GM03348 (cell line): ENCODE measurements around the gene RHBDL3.
A peak's percentile ranks its signal among the peaks of the same experiment; 100 is the strongest.
"Not testable (repeated sequence)": the region's sequence is repeated elsewhere in the genome, so short reads cannot be mapped to it uniquely, and the experiment has no call there.

Source experiments
- DNase-seq: peaks from one replicate; pipeline ENCODE4 v3.0.0; 2012; ENCODE audit warnings: low spot score

Gene RHBDL3

GRCh38 chr17:32265192-32265923 lies at the start of gene RHBDL3:
RHBDL3 (plus strand) TSS chr17:32265832; CDS start chr17:32266190, 358 bp downstream.
- DNase-seq: peak; percentile 70

GRCh38 chr17:32222621-32223020 lies 43.0 kb upstream of the RHBDL3 start:
- DNase-seq: no peak

GRCh38 chr17:32223703-32224102 lies 41.9 kb upstream of the RHBDL3 start:
- DNase-seq: no peak

GRCh38 chr17:32226886-32227285 lies 38.7 kb upstream of the RHBDL3 start:
- DNase-seq: no peak

- no peak for DNase-seq
Measured at GRCh38 chr17:32227910-32228309, 37.7 kb upstream of the RHBDL3 start.

- no peak for DNase-seq
Measured at GRCh38 chr17:32235588-32235987, 30.0 kb upstream of the RHBDL3 start.

GRCh38 chr17:32239456-32239855 lies 26.2 kb upstream of the RHBDL3 start:
- no peak for DNase-seq

- DNase-seq: no peak
Measured at GRCh38 chr17:32240750-32241149, 24.9 kb upstream of the RHBDL3 start.

GRCh38 chr17:32241640-32242039 lies 24.0 kb upstream of the RHBDL3 start:
- DNase-seq: no peak

- DNase-seq: no peak
Measured at GRCh38 chr17:32249475-32249874, 16.2 kb upstream of the RHBDL3 start.

- DNase-seq: peak; percentile 86
Measured at GRCh38 chr17:32253117-32253611, 12.5 kb upstream of the RHBDL3 start.

- DNase-seq: no peak
Measured at GRCh38 chr17:32256012-32256700, 9.5 kb upstream of the RHBDL3 start.

- no peak for DNase-seq
Measured at GRCh38 chr17:32256701-32257019, 9.0 kb upstream of the RHBDL3 start.

- DNase-seq: no peak
Measured at GRCh38 chr17:32258383-32259140, 7.1 kb upstream of the RHBDL3 start.

- DNase-seq: peak; percentile 60
Measured at GRCh38 chr17:32259586-32259985, 6.0 kb upstream of the RHBDL3 start.

- DNase-seq: no peak
Measured at GRCh38 chr17:32261417-32261736, 4.3 kb upstream of the RHBDL3 start.

- no peak for DNase-seq
Measured at GRCh38 chr17:32261936-32262510, 3.6 kb upstream of the RHBDL3 start.

- DNase-seq: not testable (repeated sequence)
Measured at GRCh38 chr17:32263515-32263914, 2.1 kb upstream of the RHBDL3 start.

- no peak for DNase-seq
Measured at GRCh38 chr17:32264140-32264799, 1.4 kb upstream of the RHBDL3 start.

- DNase-seq: no peak
Measured at GRCh38 chr17:32264823-32265191, 825 bp upstream of the RHBDL3 start.

GRCh38 chr17:32266051-32266388 lies 388 bp downstream of the RHBDL3 start:
- no peak for DNase-seq
